ENCODE data around the gene TNRC6B. TPM values are rescaled to one million over a fixed set of nuclear protein-coding genes. Genes with fewer than 3 reads are reported as not detected.

The TNRC6B gene
- polyA plus RNA-seq, 1 donor from 2014 or later = 7.6 TPM

DNA sequence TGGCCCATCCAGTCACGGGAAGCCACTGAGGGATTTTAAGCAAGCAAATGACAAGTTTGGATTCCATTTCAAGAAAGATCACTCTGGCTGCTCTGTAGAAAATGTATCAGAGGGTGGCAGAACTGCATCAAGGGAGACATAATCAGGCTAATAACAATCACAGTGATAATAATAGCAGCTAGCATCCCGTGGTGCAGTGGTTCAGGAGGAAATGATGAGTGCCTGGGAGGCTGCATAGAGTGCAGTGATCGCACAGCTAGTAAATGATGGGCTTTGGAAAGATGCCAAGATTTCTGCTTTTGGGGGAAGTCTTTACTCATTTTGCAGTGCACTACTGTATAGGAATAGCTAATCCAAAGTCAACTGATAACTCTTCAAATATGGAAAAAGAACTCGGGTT, 35.8 kb downstream of the TNRC6B start:
- H4K20me1 ChIP-seq (ENCODE audit: insufficient read depth) = peaks cover 44% of the 10 kb centered on the region

GRCh38 chr22:40215266-40215665, 37.5 kb downstream of the TNRC6B start:
- peaks cover 33% of the 10 kb centered on the region for H4K20me1 ChIP-seq (ENCODE audit: insufficient read depth)
- H3F3A ChIP-seq (ENCODE audit: insufficient read depth, low read length, poor library complexity, severe bottlenecking) = no peaks in the 10 kb centered on the region
- no peaks in the 10 kb centered on the region for H3K9me3 ChIP-seq (ENCODE audit: low read length)
- no peak overlapping the region for H3K27ac ChIP-seq (ENCODE audit: low read length)
- H3K27me3 ChIP-seq (ENCODE audit: insufficient read depth, low read depth, low read length) = no peaks in the 10 kb centered on the region
- no peak overlapping the region for H3K4me3 ChIP-seq (ENCODE audit: low read length)
- no peak overlapping the region for H3K4me2 ChIP-seq (ENCODE audit: low read length)
- H3K9me2 ChIP-seq (ENCODE audit: insufficient read depth, low read length) = no peaks in the 10 kb centered on the region
- no peak overlapping the region for H2AFZ ChIP-seq (ENCODE audit: low read depth, low read length)
- TF ChIP-seq POLR2AphosphoS5 (IDR thresholded peaks at IDR 0.05) (no peak), RAD21 (conservative IDR thresholded peaks at IDR 0.05) (no peak), SMC3 (conservative IDR thresholded peaks at IDR 0.05; ENCODE audit: poor library complexity) (no peak), EP300 (conservative IDR thresholded peaks at IDR 0.05; ENCODE audit: poor library complexity, severe bottlenecking) (no peak), REST (IDR thresholded peaks at IDR 0.05; ENCODE audit: borderline replicate concordance) (no peak)
- TF ChIP-seq, protein P1, sequence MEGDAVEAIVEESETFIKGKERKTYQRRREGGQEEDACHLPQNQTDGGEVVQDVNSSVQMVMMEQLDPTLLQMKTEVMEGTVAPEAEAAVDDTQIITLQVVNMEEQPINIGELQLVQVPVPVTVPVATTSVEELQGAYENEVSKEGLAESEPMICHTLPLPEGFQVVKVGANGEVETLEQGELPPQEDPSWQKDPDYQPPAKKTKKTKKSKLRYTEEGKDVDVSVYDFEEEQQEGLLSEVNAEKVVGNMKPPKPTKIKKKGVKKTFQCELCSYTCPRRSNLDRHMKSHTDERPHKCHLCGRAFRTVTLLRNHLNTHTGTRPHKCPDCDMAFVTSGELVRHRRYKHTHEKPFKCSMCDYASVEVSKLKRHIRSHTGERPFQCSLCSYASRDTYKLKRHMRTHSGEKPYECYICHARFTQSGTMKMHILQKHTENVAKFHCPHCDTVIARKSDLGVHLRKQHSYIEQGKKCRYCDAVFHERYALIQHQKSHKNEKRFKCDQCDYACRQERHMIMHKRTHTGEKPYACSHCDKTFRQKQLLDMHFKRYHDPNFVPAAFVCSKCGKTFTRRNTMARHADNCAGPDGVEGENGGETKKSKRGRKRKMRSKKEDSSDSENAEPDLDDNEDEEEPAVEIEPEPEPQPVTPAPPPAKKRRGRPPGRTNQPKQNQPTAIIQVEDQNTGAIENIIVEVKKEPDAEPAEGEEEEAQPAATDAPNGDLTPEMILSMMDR (IDR thresholded peaks at IDR 0.05; ENCODE audit: poor library complexity, severe bottlenecking) = no peak
- peaks cover 93% of the 10 kb centered on the region for H3K79me2 ChIP-seq (replicated peaks; ENCODE audit: insufficient read depth, low read length)
- no peaks in the 10 kb centered on the region for H3K36me3 ChIP-seq (ENCODE audit: insufficient read depth, low read length)
- no peak overlapping the region for H3K9ac ChIP-seq (ENCODE audit: low read length)

More for the DNA sequence above, 35.8 kb downstream of the TNRC6B start:
- H3K27ac ChIP-seq (ENCODE audit: low read length) = no peak overlapping the region
- no peak overlapping the region for H3K9ac ChIP-seq (ENCODE audit: low read length)
- H3K36me3 ChIP-seq (ENCODE audit: insufficient read depth, low read length) = no peaks in the 10 kb centered on the region
- no peak overlapping the region for H2AFZ ChIP-seq (ENCODE audit: low read depth, low read length)
- peak overlapping the region; percentile 19 for H3K4me3 ChIP-seq (ENCODE audit: low read length)
- H3F3A ChIP-seq (ENCODE audit: insufficient read depth, low read length, poor library complexity, severe bottlenecking) = no peaks in the 10 kb centered on the region
- H3K9me2 ChIP-seq (ENCODE audit: insufficient read depth, low read length) = no peaks in the 10 kb centered on the region
- no peak overlapping the region for H3K4me2 ChIP-seq (ENCODE audit: low read length)
- H3K9me3 ChIP-seq (ENCODE audit: low read length) = no peaks in the 10 kb centered on the region
- TF ChIP-seq MXI1 (conservative IDR thresholded peaks at IDR 0.05; ENCODE audit: poor library complexity, severe bottlenecking) (no peak), POLR2AphosphoS5 (IDR thresholded peaks at IDR 0.05) (peak; percentile 24), SMC3 (conservative IDR thresholded peaks at IDR 0.05; ENCODE audit: poor library complexity) (peak; percentile 18), RAD21 (conservative IDR thresholded peaks at IDR 0.05) (peak; percentile 51)
- H3K79me2 ChIP-seq (replicated peaks; ENCODE audit: insufficient read depth, low read length) = peaks cover 93% of the 10 kb centered on the region
- H3K27me3 ChIP-seq (ENCODE audit: insufficient read depth, low read depth, low read length) = no peaks in the 10 kb centered on the region

GRCh38 chr22:40216041-40216756, 38.5 kb downstream of the TNRC6B start:
- no peaks in the 10 kb centered on the region for H3K9me3 ChIP-seq (ENCODE audit: low read length)
- no peak overlapping the region for H2AFZ ChIP-seq (ENCODE audit: low read depth, low read length)
- peaks cover 93% of the 10 kb centered on the region for H3K79me2 ChIP-seq (replicated peaks; ENCODE audit: insufficient read depth, low read length)
- no peaks in the 10 kb centered on the region for H3K36me3 ChIP-seq (ENCODE audit: insufficient read depth, low read length)
- no peaks in the 10 kb centered on the region for H3F3A ChIP-seq (ENCODE audit: insufficient read depth, low read length, poor library complexity, severe bottlenecking)
- TF ChIP-seq, protein P1 (IDR thresholded peaks at IDR 0.05; ENCODE audit: poor library complexity, severe bottlenecking) = no peak
- TF ChIP-seq POLR2AphosphoS5 (IDR thresholded peaks at IDR 0.05) = no peak
- TF ChIP-seq RAD21 (conservative IDR thresholded peaks at IDR 0.05) = no peak
- no peak for TF ChIP-seq SMC3 (conservative IDR thresholded peaks at IDR 0.05; ENCODE audit: poor library complexity)
- no peak for TF ChIP-seq TAF1 (IDR thresholded peaks at IDR 0.05; ENCODE audit: low read depth)
- no peak for TF ChIP-seq REST (IDR thresholded peaks at IDR 0.05; ENCODE audit: borderline replicate concordance)
- TF ChIP-seq MXI1 (conservative IDR thresholded peaks at IDR 0.05; ENCODE audit: poor library complexity, severe bottlenecking) = no peak
- TF ChIP-seq EZH2 (IDR thresholded peaks at IDR 0.05; ENCODE audit: borderline replicate concordance, insufficient read depth, low read length, poor library complexity, severe bottlenecking) = no peak
- TF ChIP-seq EP300 (conservative IDR thresholded peaks at IDR 0.05; ENCODE audit: poor library complexity, severe bottlenecking) = no peak
- H3K27me3 ChIP-seq (ENCODE audit: insufficient read depth, low read depth, low read length) = no peaks in the 10 kb centered on the region
- no peak overlapping the region for H3K27ac ChIP-seq (ENCODE audit: low read length)
- no peak overlapping the region for H3K4me2 ChIP-seq (ENCODE audit: low read length)
- H3K9ac ChIP-seq (ENCODE audit: low read length) = no peak overlapping the region
- H3K4me3 ChIP-seq (ENCODE audit: low read length) = no peak overlapping the region
- H4K20me1 ChIP-seq (ENCODE audit: insufficient read depth) = peaks cover 36% of the 10 kb centered on the region
- H3K9me2 ChIP-seq (ENCODE audit: insufficient read depth, low read length) = no peaks in the 10 kb centered on the region

Measured in neural cell (in vitro differentiated cells).